ENCODE results near the gene FGF1. TPM values are rescaled to one million over a fixed set of nuclear protein-coding genes. Genes with fewer than 3 reads are reported as not detected.
A peak's percentile ranks its signal among the peaks of the same experiment; 100 is the strongest.

The FGF1 gene
- polyA plus RNA-seq, 1 of the 3 experiments (the other 2 are of a cell fraction): 5.3 TPM

- Histone ChIP-seq H3K9me2 (no peaks in the 10 kb centered on the region), H3K27ac (ENCODE audit: low read depth in 2 of 2, low read length in 1 of 2) (peak overlapping the region in 1 of 2 experiments; percentile 80; a peak in 2 of 4 replicates), H3K4me1 (ENCODE audit: control insufficient read depth in 1 of 2, insufficient read depth in 2 of 2, low read depth in 1 of 2, low read length in 1 of 2) (peaks cover 9 to 33% of the 10 kb centered on the region in 2 experiments), H2AFZ (ENCODE audit: low read depth) (no peak overlapping the region), H3K9ac (no peak overlapping the region), H3K9me3 (no peaks in the 10 kb centered on the region), H3K4me2 (no peak overlapping the region), H3K79me2 (ENCODE audit: insufficient read depth) (no peaks in the 10 kb centered on the region), H4K20me1 (ENCODE audit: insufficient read depth) (no peaks in the 10 kb centered on the region), H3K4me3 (ENCODE audit: low read depth in 2 of 2, low read length in 1 of 2) (no peak overlapping the region), H3F3A (replicated peaks; ENCODE audit: insufficient read depth) (peaks cover 11% of the 10 kb centered on the region), H3K36me3 (replicated peaks in 1 of 2; ENCODE audit: control insufficient read depth in 1 of 2, insufficient read depth in 2 of 2, low read length in 1 of 2) (no peaks in the 10 kb centered on the region), H3K27me3 (ENCODE audit: insufficient read depth) (no peaks in the 10 kb centered on the region)
- DNase-seq: no peak
- CTCF ChIA-PET: interaction anchor here (1.4 to 13.5 kb wide), 6 partner anchors 10 to 76 kb away, joined by 4 to 154 read pairs (median 19); no protein-coding TSS in a partner anchor
- POLR2A ChIA-PET: interaction anchor here (1.6 kb wide), 1 partner anchor 19 kb away, joined by 5 read pairs; no protein-coding TSS in a partner anchor
- 94% methylated on average over 6 of the region's 6 CpGs for WGBS (ENCODE audit: low lambda C conversion rate)
- TF ChIP-seq POLR2AphosphoS5 (IDR thresholded peaks at IDR 0.05; ENCODE audit: low read depth, low read length) (no peak), PBX3 (IDR thresholded peaks at IDR 0.05) (no peak), USF1 (IDR thresholded peaks at IDR 0.05; ENCODE audit: borderline replicate concordance, low read depth) (no peak), NRF1 (IDR thresholded peaks at IDR 0.05; ENCODE audit: low read depth, low read length) (no peak), JUND (IDR thresholded peaks at IDR 0.05) (no peak), FOXM1 (IDR thresholded peaks at IDR 0.05; ENCODE audit: low read depth) (no peak), GABPA (IDR thresholded peaks at IDR 0.05; ENCODE audit: low read depth) (no peak), ZBTB33 (IDR thresholded peaks at IDR 0.05; ENCODE audit: borderline replicate concordance, low read depth) (no peak), IRF3 (IDR thresholded peaks at IDR 0.05; ENCODE audit: low read depth, low read length) (no peak), RAD21 (IDR thresholded peaks at IDR 0.05; ENCODE audit: low read length) (no peak), REST (IDR thresholded peaks at IDR 0.05; ENCODE audit: low read depth, low read length) (no peak), FOXJ3 (CRISPR knock-in tag; IDR thresholded peaks at IDR 0.05) (no peak), RFX5 (IDR thresholded peaks at IDR 0.05; ENCODE audit: low read length) (no peak), YY1 (IDR thresholded peaks at IDR 0.05; ENCODE audit: low read depth) (no peak), EP300 (IDR thresholded peaks at IDR 0.05; ENCODE audit: borderline replicate concordance in 1 of 2, low read depth in 1 of 2, low read length in 1 of 2) (no peak)
Measured at GRCh38 chr5:142636698-142637324, 49.1 kb downstream of the FGF1 start.
